Loucy (cell line): ENCODE measurements around the gene TNC.

ENCODE experiments used
- H2AFZ ChIP-seq: fragments of 200-600 bp; sonication (generic); 2 replicates; pipeline ENCODE4 v1.6.0; 2016; ENCODE audit warnings: antibody characterized with exemption, mild to moderate bottlenecking, low read length, moderate library complexity
- H3F3A ChIP-seq: fragments of 200-600 bp; 2 replicates; pipeline ENCODE4 v1.6.0; 2016; ENCODE audit warnings: antibody characterized with exemption, low read depth, mild to moderate bottlenecking
- H3K27me3 ChIP-seq: fragments of 200-600 bp; sonication (generic); 2 replicates; pipeline ENCODE4 v1.6.1; 2014; ENCODE audit warnings: low read length, mild to moderate bottlenecking; ENCODE audit not compliant: insufficient read depth, poor library complexity, severe bottlenecking
- H3K36me3 ChIP-seq: fragments of 200-600 bp; sonication (generic); 2 replicates; pipeline ENCODE4 v1.6.1; 2016; ENCODE audit warnings: low read length; ENCODE audit not compliant: insufficient read depth
- H3K4me1 ChIP-seq: fragments of 200-600 bp; sonication (generic); 2 replicates; pipeline ENCODE4 v1.5.1; 2014; ENCODE audit warnings: low read length, mild to moderate bottlenecking; ENCODE audit not compliant: insufficient read depth, poor library complexity, severe bottlenecking
- H3K4me2 ChIP-seq: fragments of 200-600 bp; sonication (generic); 2 replicates; pipeline ENCODE4 v1.6.0; 2014; ENCODE audit warnings: antibody characterized with exemption, low read length, low read depth, mild to moderate bottlenecking; ENCODE audit not compliant: poor library complexity, severe bottlenecking
- H3K4me3 ChIP-seq: fragments of 200-600 bp; sonication (generic); 2 replicates; pipeline ENCODE4 v1.5.1; 2014; ENCODE audit warnings: low read length, mild to moderate bottlenecking, mixed read lengths; ENCODE audit not compliant: poor library complexity, severe bottlenecking
- H3K79me2 ChIP-seq: fragments of 200-600 bp; sonication (generic); 2 replicates; pipeline ENCODE4 v1.6.1; 2014; ENCODE audit warnings: low read length; ENCODE audit not compliant: insufficient read depth
- H3K9ac ChIP-seq: fragments of 200-600 bp; sonication (generic); 2 replicates; pipeline ENCODE4 v1.6.0; 2014; ENCODE audit warnings: mild to moderate bottlenecking, low read depth, low read length, moderate library complexity; ENCODE audit not compliant: poor library complexity, severe bottlenecking
- H3K9me2 ChIP-seq: fragments of 200-600 bp; sonication (generic); replicated peaks from 2 replicates; pipeline ENCODE4 v1.6.1; 2016; ENCODE audit warnings: low read depth, low read length, mixed read lengths
- H3K9me3 ChIP-seq: fragments of 200-600 bp; sonication (generic); 2 replicates; pipeline ENCODE4 v1.6.1; 2014; ENCODE audit warnings: mild to moderate bottlenecking, antibody characterized with exemption, low read length, low read depth; ENCODE audit not compliant: insufficient read depth
- H4K20me1 ChIP-seq: fragments of 200-600 bp; sonication (generic); 2 replicates; pipeline ENCODE4 v1.6.0; 2014; ENCODE audit warnings: antibody characterized with exemption, low read length, mild to moderate bottlenecking; ENCODE audit not compliant: insufficient read depth, poor library complexity, severe bottlenecking
- CTCF ChIP-seq: fragments of 200-600 bp; sonication (generic); conservative IDR thresholded peaks from 2 replicates; pipeline ENCODE4 v1.5.1; 2014; ENCODE audit warnings: mild to moderate bottlenecking, antibody characterized with exemption, low read length
- EZH2phosphoT487 ChIP-seq: fragments of 200-600 bp; IDR thresholded peaks from 2 replicates; pipeline ENCODE4 v1.6.1; 2018; ENCODE audit warnings: antibody characterized with exemption, mild to moderate bottlenecking, moderate library complexity, borderline replicate concordance

The TNC gene

GRCh38 chr9:114994768-114995167 is 123.2 kb downstream of the TNC start:
- Histone ChIP-seq H3K4me2 (no peak overlapping the region), H4K20me1 (no peaks in the 10 kb centered on the region), H3K36me3 (no peaks in the 10 kb centered on the region), H3K27me3 (no peaks in the 10 kb centered on the region), H3K9me2 (no peaks in the 10 kb centered on the region), H3K4me1 (peaks cover 3% of the 10 kb centered on the region), H3K79me2 (no peaks in the 10 kb centered on the region), H3K9ac (no peak overlapping the region), H3K4me3 (no peak overlapping the region), H3K9me3 (no peaks in the 10 kb centered on the region), H2AFZ (no peak overlapping the region), H3F3A (no peaks in the 10 kb centered on the region)
- TF ChIP-seq CTCF (no peak), EZH2phosphoT487 (no peak)

- H3K36me3 ChIP-seq, result no peaks in the 10 kb centered on the region
- H3K9me3 ChIP-seq, result no peaks in the 10 kb centered on the region
- H3F3A ChIP-seq, result no peaks in the 10 kb centered on the region
- H3K4me1 ChIP-seq, result peaks cover 15% of the 10 kb centered on the region
- no peak for TF ChIP-seq CTCF
- TF ChIP-seq EZH2phosphoT487, result no peak
- no peak overlapping the region for H2AFZ ChIP-seq
- no peak overlapping the region for H3K4me2 ChIP-seq
- H3K9me2 ChIP-seq, result no peaks in the 10 kb centered on the region
- no peak overlapping the region for H3K4me3 ChIP-seq
- H3K9ac ChIP-seq, result no peak overlapping the region
- no peaks in the 10 kb centered on the region for H3K79me2 ChIP-seq
- no peaks in the 10 kb centered on the region for H3K27me3 ChIP-seq
- H4K20me1 ChIP-seq, result no peaks in the 10 kb centered on the region
These were observed 126.1 kb downstream of the TNC start for GRCh38 chr9:114991861-114992260.

- H4K20me1 ChIP-seq, result no peaks in the 10 kb centered on the region
- no peak overlapping the region for H3K4me2 ChIP-seq
- TF ChIP-seq EZH2phosphoT487 (no peak), CTCF (no peak)
- H3K9me3 ChIP-seq, result no peaks in the 10 kb centered on the region
- H2AFZ ChIP-seq, result no peak overlapping the region
- no peaks in the 10 kb centered on the region for H3K27me3 ChIP-seq
- H3K9ac ChIP-seq, result no peak overlapping the region
- H3F3A ChIP-seq, result no peaks in the 10 kb centered on the region
- H3K9me2 ChIP-seq, result no peaks in the 10 kb centered on the region
- no peaks in the 10 kb centered on the region for H3K36me3 ChIP-seq
- peaks cover 15% of the 10 kb centered on the region for H3K4me1 ChIP-seq
- no peak overlapping the region for H3K4me3 ChIP-seq
- H3K79me2 ChIP-seq, result no peaks in the 10 kb centered on the region
These were observed 127.1 kb downstream of the TNC start for GRCh38 chr9:114990901-114991300.
